ENCODE data around the gene AEN. TPM values are rescaled to one million over a fixed set of nuclear protein-coding genes. Genes with fewer than 3 reads are reported as not detected.

Gene AEN
- total RNA-seq, 1 experiment from 2014 or later, result 36.2 TPM

DNA sequence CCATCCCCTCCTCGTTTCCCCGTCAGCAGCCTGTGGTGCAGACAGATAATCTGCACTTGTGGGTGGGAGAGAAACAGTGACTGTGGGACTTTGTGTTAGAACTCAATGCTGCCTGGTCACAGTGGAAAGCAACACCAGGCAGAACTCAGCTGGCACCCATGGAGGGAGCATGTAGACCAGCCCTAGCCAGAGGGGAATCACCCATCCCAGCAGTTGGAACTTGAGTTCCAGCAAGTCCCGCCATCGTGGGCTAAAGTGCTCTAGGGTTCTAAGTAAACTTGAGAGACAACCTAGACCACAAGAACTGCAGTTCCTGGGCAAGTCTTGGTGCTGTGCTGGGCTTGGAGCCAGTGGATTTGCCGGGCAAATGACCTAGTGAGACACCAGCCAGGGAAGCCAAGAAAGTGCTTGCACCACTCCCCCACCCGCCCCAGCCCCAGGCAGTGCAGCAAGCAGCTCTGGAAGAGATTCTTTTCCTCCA lies 42.0 kb downstream of the AEN start:
- Histone ChIP-seq H3K79me2 (ENCODE audit: insufficient read depth, low read length) (no peaks in the 10 kb centered on the region), H3K27me3 (ENCODE audit: insufficient read depth, low read length) (no peaks in the 10 kb centered on the region), H3K9ac (ENCODE audit: low read length) (no peak overlapping the region), H3K36me3 (ENCODE audit: control insufficient read depth in 1 of 2, insufficient read depth in 2 of 2, low read length in 2 of 2) (no peaks in the 10 kb centered on the region), H3K4me1 (ENCODE audit: control insufficient read depth in 1 of 2, insufficient read depth in 2 of 2, low read length in 2 of 2) (peaks cover 6 to 17% of the 10 kb centered on the region in 2 experiments; a peak in 3 of 4 replicates), H3K4me2 (ENCODE audit: low read length) (no peak overlapping the region), H3K4me3 (replicated peaks in 1 of 2; ENCODE audit: low read depth in 1 of 2, low read length in 2 of 2) (no peak overlapping the region), H4K20me1 (ENCODE audit: insufficient read depth) (no peaks in the 10 kb centered on the region), H3K9me3 (ENCODE audit: control insufficient read depth in 1 of 2, insufficient read depth in 1 of 2, low read depth in 1 of 2, low read length in 2 of 2) (no peaks in the 10 kb centered on the region), H2AFZ (ENCODE audit: low read depth, low read length, poor library complexity, severe bottlenecking) (no peak overlapping the region), H3K9me2 (ENCODE audit: insufficient read depth) (no peaks in the 10 kb centered on the region), H3K27ac (ENCODE audit: low read depth, low read length) (no peak overlapping the region)
- intact Hi-C loops (cut with micrococcal nuclease), result loop anchor here (10.0 kb wide), 1 partner anchor 352 kb away; no protein-coding TSS in a partner anchor
- ChIA-PET RAD21 (ENCODE audit: low non-redundant PET in 1 of 2, low total read pairs in 2 of 2, uncharacterized antibody in 2 of 2, unreplicated experiment in 2 of 2) (no interaction called here), CTCF (no interaction called here), POLR2A (no interaction called here)
- no TSS peak for BruUV-seq (replicated peaks)
- DNase-seq (ENCODE audit: low read depth, low spot score) (no peak), ATAC-seq (no peak)
- TF ChIP-seq RAD21 (IDR thresholded peaks at IDR 0.05; ENCODE audit: low read depth) (no peak), POLR2A (IDR thresholded peaks at IDR 0.05; ENCODE audit: borderline replicate concordance, extremely low read depth, insufficient read depth, insufficient read length) (no peak), EZH2 (IDR thresholded peaks at IDR 0.05) (no peak), JUND (IDR thresholded peaks at IDR 0.05) (no peak), SRF (IDR thresholded peaks at IDR 0.05; ENCODE audit: low read depth) (no peak), CEBPB (IDR thresholded peaks at IDR 0.05; ENCODE audit: low read depth) (no peak), EGR1 (IDR thresholded peaks at IDR 0.05; ENCODE audit: low read depth) (no peak), TCF7L2 (IDR thresholded peaks at IDR 0.05; ENCODE audit: borderline replicate concordance, extremely low read depth, insufficient read depth, insufficient read length) (no peak), CBX3 (IDR thresholded peaks at IDR 0.05; ENCODE audit: low read depth) (no peak), YY1 (IDR thresholded peaks at IDR 0.05; ENCODE audit: extremely low read depth, insufficient replicate concordance, low read depth, low read length) (no peak)
- TF ChIP-seq, protein P1, sequence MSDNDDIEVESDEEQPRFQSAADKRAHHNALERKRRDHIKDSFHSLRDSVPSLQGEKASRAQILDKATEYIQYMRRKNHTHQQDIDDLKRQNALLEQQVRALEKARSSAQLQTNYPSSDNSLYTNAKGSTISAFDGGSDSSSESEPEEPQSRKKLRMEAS (IDR thresholded peaks at IDR 0.05), result no peak
- TF ChIP-seq, protein P2, sequence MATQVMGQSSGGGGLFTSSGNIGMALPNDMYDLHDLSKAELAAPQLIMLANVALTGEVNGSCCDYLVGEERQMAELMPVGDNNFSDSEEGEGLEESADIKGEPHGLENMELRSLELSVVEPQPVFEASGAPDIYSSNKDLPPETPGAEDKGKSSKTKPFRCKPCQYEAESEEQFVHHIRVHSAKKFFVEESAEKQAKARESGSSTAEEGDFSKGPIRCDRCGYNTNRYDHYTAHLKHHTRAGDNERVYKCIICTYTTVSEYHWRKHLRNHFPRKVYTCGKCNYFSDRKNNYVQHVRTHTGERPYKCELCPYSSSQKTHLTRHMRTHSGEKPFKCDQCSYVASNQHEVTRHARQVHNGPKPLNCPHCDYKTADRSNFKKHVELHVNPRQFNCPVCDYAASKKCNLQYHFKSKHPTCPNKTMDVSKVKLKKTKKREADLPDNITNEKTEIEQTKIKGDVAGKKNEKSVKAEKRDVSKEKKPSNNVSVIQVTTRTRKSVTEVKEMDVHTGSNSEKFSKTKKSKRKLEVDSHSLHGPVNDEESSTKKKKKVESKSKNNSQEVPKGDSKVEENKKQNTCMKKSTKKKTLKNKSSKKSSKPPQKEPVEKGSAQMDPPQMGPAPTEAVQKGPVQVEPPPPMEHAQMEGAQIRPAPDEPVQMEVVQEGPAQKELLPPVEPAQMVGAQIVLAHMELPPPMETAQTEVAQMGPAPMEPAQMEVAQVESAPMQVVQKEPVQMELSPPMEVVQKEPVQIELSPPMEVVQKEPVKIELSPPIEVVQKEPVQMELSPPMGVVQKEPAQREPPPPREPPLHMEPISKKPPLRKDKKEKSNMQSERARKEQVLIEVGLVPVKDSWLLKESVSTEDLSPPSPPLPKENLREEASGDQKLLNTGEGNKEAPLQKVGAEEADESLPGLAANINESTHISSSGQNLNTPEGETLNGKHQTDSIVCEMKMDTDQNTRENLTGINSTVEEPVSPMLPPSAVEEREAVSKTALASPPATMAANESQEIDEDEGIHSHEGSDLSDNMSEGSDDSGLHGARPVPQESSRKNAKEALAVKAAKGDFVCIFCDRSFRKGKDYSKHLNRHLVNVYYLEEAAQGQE (IDR thresholded peaks at IDR 0.05; ENCODE audit: low read depth), result no peak
- TF ChIP-seq, protein P3, sequence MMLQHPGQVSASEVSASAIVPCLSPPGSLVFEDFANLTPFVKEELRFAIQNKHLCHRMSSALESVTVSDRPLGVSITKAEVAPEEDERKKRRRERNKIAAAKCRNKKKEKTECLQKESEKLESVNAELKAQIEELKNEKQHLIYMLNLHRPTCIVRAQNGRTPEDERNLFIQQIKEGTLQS (IDR thresholded peaks at IDR 0.05), result no peak
